ENCODE measurements around the gene MYO1E.

DNA sequence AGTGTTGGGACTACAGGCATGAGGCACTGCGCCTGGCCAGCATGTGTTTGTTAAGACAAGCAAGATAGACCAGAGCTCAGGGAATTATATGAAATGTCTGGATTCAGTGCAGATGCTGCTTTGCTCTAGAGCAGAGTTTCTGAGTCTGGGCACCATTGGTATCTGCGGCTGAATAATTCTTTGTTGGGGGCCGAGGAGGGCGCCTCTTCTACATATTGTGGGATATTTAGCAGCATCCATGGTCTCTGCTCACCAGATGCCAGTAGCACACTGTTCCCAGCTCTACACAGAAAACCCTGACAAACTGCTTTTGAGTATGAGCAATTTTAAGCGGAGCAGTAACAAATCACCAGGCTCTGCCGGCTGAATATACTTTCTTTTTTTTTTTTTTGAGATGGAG, 169.7 kb downstream of the MYO1E start:
- TF ChIP-seq, protein P1, sequence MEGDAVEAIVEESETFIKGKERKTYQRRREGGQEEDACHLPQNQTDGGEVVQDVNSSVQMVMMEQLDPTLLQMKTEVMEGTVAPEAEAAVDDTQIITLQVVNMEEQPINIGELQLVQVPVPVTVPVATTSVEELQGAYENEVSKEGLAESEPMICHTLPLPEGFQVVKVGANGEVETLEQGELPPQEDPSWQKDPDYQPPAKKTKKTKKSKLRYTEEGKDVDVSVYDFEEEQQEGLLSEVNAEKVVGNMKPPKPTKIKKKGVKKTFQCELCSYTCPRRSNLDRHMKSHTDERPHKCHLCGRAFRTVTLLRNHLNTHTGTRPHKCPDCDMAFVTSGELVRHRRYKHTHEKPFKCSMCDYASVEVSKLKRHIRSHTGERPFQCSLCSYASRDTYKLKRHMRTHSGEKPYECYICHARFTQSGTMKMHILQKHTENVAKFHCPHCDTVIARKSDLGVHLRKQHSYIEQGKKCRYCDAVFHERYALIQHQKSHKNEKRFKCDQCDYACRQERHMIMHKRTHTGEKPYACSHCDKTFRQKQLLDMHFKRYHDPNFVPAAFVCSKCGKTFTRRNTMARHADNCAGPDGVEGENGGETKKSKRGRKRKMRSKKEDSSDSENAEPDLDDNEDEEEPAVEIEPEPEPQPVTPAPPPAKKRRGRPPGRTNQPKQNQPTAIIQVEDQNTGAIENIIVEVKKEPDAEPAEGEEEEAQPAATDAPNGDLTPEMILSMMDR (IDR thresholded peaks at IDR 0.05; ENCODE audit: control extremely low read depth in 1 of 3, insufficient read depth in 1 of 3, low read depth in 1 of 3, low read length in 3 of 3): no peak
- TF ChIP-seq MAFK (IDR thresholded peaks at IDR 0.05; ENCODE audit: low read depth, low read length) (no peak), EP300 (IDR thresholded peaks at IDR 0.05; ENCODE audit: borderline replicate concordance in 1 of 2, low read depth in 2 of 2, low read length in 2 of 2) (no peak), RFX5 (IDR thresholded peaks at IDR 0.05; ENCODE audit: borderline replicate concordance, low read depth, low read length) (no peak), POLR2A (IDR thresholded peaks at IDR 0.05; ENCODE audit: control extremely low read depth in 1 of 2, low read depth in 2 of 2, low read length in 2 of 2) (no peak)
- TF ChIP-seq, protein P2, sequence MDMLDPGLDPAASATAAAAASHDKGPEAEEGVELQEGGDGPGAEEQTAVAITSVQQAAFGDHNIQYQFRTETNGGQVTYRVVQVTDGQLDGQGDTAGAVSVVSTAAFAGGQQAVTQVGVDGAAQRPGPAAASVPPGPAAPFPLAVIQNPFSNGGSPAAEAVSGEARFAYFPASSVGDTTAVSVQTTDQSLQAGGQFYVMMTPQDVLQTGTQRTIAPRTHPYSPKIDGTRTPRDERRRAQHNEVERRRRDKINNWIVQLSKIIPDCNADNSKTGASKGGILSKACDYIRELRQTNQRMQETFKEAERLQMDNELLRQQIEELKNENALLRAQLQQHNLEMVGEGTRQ (IDR thresholded peaks at IDR 0.05; ENCODE audit: low read length): no peak
